ENCODE data around the gene CD2AP. TPM values are rescaled to one million over a fixed set of nuclear protein-coding genes. Genes with fewer than 3 reads are reported as not detected.

The CD2AP gene
- total RNA-seq, 1 experiment from 2014 or later = 43.8 TPM

DNA sequence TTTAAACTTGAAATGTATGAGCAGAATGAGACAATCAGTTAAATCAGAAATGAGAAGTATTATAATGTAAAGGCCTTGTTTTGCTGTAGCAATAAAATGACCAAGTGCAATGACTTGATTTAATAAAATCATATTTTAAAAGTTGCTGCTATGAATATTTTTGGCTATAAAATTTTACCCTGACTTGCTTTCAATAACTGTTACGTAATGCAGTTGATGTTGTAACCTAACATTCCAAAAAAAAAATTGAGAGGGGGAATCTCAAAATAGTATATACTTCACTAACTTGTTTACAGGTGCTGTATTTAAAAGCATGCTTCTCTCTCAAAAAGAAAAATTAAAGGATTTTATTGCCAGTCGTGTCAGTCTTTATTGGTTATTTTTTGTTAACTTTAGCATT is 149.2 kb downstream of the CD2AP start:
- ChIA-PET CTCF (interaction anchor here (1.2 kb wide), 1 partner anchor 108 kb away, joined by 4 read pairs; no protein-coding TSS in a partner anchor), POLR2A (no interaction called here), RAD21 (ENCODE audit: low non-redundant PET in 1 of 2, low total read pairs in 2 of 2, uncharacterized antibody in 2 of 2, unreplicated experiment in 2 of 2) (no interaction called here)
- intact Hi-C loops (cut with micrococcal nuclease) = no loop called here
- Histone ChIP-seq H3K27ac (ENCODE audit: low read depth, low read length) (no peak overlapping the region), H3K9me2 (ENCODE audit: insufficient read depth) (no peaks in the 10 kb centered on the region), H3K27me3 (ENCODE audit: insufficient read depth, low read length) (no peaks in the 10 kb centered on the region), H3K4me3 (replicated peaks in 1 of 2; ENCODE audit: low read depth in 1 of 2, low read length in 2 of 2) (no peak overlapping the region), H3K36me3 (ENCODE audit: control insufficient read depth in 1 of 2, insufficient read depth in 2 of 2, low read length in 2 of 2) (peaks cover 0 to 5% of the 10 kb centered on the region in 2 experiments; a peak in 2 of 4 replicates), H3K79me2 (ENCODE audit: insufficient read depth, low read length) (no peaks in the 10 kb centered on the region), H2AFZ (ENCODE audit: low read depth, low read length, poor library complexity, severe bottlenecking) (no peak overlapping the region), H3K9me3 (ENCODE audit: control insufficient read depth in 1 of 2, insufficient read depth in 1 of 2, low read depth in 1 of 2, low read length in 2 of 2) (no peaks in the 10 kb centered on the region), H4K20me1 (ENCODE audit: insufficient read depth) (no peaks in the 10 kb centered on the region), H3K9ac (ENCODE audit: low read length) (no peak overlapping the region), H3K4me1 (ENCODE audit: control insufficient read depth in 1 of 2, insufficient read depth in 2 of 2, low read length in 2 of 2) (no peaks in the 10 kb centered on the region), H3K4me2 (ENCODE audit: low read length) (no peak overlapping the region)
- DNase-seq (ENCODE audit: low read depth, low spot score) (no peak), ATAC-seq (no peak)
- BruUV-seq (replicated peaks) = no TSS peak
- TF ChIP-seq, protein P1, sequence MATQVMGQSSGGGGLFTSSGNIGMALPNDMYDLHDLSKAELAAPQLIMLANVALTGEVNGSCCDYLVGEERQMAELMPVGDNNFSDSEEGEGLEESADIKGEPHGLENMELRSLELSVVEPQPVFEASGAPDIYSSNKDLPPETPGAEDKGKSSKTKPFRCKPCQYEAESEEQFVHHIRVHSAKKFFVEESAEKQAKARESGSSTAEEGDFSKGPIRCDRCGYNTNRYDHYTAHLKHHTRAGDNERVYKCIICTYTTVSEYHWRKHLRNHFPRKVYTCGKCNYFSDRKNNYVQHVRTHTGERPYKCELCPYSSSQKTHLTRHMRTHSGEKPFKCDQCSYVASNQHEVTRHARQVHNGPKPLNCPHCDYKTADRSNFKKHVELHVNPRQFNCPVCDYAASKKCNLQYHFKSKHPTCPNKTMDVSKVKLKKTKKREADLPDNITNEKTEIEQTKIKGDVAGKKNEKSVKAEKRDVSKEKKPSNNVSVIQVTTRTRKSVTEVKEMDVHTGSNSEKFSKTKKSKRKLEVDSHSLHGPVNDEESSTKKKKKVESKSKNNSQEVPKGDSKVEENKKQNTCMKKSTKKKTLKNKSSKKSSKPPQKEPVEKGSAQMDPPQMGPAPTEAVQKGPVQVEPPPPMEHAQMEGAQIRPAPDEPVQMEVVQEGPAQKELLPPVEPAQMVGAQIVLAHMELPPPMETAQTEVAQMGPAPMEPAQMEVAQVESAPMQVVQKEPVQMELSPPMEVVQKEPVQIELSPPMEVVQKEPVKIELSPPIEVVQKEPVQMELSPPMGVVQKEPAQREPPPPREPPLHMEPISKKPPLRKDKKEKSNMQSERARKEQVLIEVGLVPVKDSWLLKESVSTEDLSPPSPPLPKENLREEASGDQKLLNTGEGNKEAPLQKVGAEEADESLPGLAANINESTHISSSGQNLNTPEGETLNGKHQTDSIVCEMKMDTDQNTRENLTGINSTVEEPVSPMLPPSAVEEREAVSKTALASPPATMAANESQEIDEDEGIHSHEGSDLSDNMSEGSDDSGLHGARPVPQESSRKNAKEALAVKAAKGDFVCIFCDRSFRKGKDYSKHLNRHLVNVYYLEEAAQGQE (IDR thresholded peaks at IDR 0.05; ENCODE audit: low read depth) = no peak
- TF ChIP-seq YY1 (IDR thresholded peaks at IDR 0.05; ENCODE audit: extremely low read depth, insufficient replicate concordance, low read depth, low read length) = no peak
- TF ChIP-seq ZFX (IDR thresholded peaks at IDR 0.05) = no peak
- no peak for TF ChIP-seq EGR1 (IDR thresholded peaks at IDR 0.05; ENCODE audit: low read depth)
- TF ChIP-seq, protein P2, sequence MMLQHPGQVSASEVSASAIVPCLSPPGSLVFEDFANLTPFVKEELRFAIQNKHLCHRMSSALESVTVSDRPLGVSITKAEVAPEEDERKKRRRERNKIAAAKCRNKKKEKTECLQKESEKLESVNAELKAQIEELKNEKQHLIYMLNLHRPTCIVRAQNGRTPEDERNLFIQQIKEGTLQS (IDR thresholded peaks at IDR 0.05) = no peak
- TF ChIP-seq SIN3A (IDR thresholded peaks at IDR 0.05; ENCODE audit: low read depth) = no peak
- no peak for TF ChIP-seq ZNF274 (IDR thresholded peaks at IDR 0.05; ENCODE audit: low read depth, low read length)
- no peak for TF ChIP-seq SP1 (IDR thresholded peaks at IDR 0.05; ENCODE audit: low read depth)
- TF ChIP-seq JUND (IDR thresholded peaks at IDR 0.05) = no peak
- no peak for TF ChIP-seq POLR2AphosphoS5 (IDR thresholded peaks at IDR 0.05; ENCODE audit: low read depth, low read length)
- no peak for TF ChIP-seq CEBPB (IDR thresholded peaks at IDR 0.05; ENCODE audit: low read depth)
